Muscle layer of duodenum (tissue), 2 donors: Measurements from ENCODE around the gene SMC2.

Experiments
- H3K27ac ChIP-seq: one replicate; pipeline ENCODE4 v1.7.0; 2013; ENCODE audit warnings: mild to moderate bottlenecking, low read length
- H3K27me3 ChIP-seq: one replicate; pipeline ENCODE4 v1.7.0; 2013; ENCODE audit warnings: low read depth, mild to moderate bottlenecking, control low read depth, low read length
- H3K36me3 ChIP-seq, 2 donors: one replicate each; pipeline ENCODE4 v1.7.0; 2013; ENCODE audit warnings: low read length in 2 of 2, control low read depth in 1 of 2, mild to moderate bottlenecking in 1 of 2; ENCODE audit not compliant: insufficient read depth in 2 of 2, control insufficient read depth in 1 of 2
- H3K4me1 ChIP-seq, 2 donors: one replicate each; pipeline ENCODE4 v1.7.0; 2013; ENCODE audit warnings: low read length in 2 of 2, mild to moderate bottlenecking in 2 of 2, control low read depth in 1 of 2, moderate library complexity in 1 of 2; ENCODE audit not compliant: insufficient read depth in 2 of 2, control insufficient read depth in 1 of 2
- H3K4me3 ChIP-seq, 2 donors: one replicate each; pipeline ENCODE4 v1.7.0; 2013; ENCODE audit warnings: low read length in 2 of 2, low read depth in 1 of 2, mild to moderate bottlenecking in 1 of 2
- H3K9me3 ChIP-seq, 2 donors: one replicate each; pipeline ENCODE4 v1.7.0; 2013; ENCODE audit warnings: low read length in 2 of 2, control low read depth in 1 of 2, mild to moderate bottlenecking in 1 of 2; ENCODE audit not compliant: control insufficient read depth in 1 of 2
- donor health status: healthy.

Gene SMC2

DNA sequence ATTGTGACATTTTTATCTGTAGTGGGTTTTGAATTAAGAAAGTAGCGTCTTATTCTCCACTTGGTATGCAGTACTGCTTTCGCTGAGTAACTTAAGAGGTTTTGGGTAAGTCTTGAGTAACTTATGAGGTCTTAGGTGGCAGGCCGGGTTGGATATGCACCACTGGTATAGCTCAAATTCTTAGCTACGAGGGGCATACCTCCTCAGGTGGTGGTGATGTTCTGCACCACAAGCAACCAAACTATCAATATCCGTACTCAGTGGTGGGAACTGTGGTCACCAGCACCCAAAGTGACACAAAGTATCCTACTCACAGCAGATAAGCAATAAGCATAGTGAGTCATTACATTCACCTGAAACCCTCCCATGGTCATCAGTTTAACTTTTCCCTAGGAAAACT is 13.7 kb downstream of the SMC2 start:
- Histone ChIP-seq H3K4me3 (no peak overlapping the region), H3K9me3 (no peaks in the 10 kb centered on the region), H3K27ac (no peak overlapping the region), H3K4me1 (no peaks in the 10 kb centered on the region), H3K27me3 (no peaks in the 10 kb centered on the region), H3K36me3 (peaks cover 31 to 47% of the 10 kb centered on the region in 2 donors)

DNA sequence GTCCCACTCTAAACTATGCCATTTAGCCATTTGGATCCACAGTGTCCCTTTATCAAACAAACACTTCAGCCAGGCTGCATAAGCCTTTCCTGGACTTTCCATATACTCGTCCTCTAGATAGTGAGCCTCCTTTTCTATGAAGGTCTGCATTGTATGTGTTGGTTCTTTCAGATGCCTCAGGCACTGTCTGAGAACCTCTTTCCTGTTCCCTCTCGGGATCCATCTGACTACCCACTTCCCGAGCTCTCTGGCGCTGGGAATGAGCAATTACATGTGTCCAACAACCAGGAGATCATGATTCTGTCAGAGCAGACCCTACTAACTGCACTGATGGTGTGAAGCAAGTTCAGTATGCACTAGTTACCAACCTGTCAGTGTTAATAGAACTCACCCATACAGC is 14.2 kb downstream of the SMC2 start:
- Histone ChIP-seq H3K27ac (no peak overlapping the region), H3K36me3 (peaks cover 31 to 42% of the 10 kb centered on the region in 2 donors), H3K27me3 (no peaks in the 10 kb centered on the region), H3K9me3 (no peaks in the 10 kb centered on the region), H3K4me3 (no peak overlapping the region), H3K4me1 (no peaks in the 10 kb centered on the region)

DNA sequence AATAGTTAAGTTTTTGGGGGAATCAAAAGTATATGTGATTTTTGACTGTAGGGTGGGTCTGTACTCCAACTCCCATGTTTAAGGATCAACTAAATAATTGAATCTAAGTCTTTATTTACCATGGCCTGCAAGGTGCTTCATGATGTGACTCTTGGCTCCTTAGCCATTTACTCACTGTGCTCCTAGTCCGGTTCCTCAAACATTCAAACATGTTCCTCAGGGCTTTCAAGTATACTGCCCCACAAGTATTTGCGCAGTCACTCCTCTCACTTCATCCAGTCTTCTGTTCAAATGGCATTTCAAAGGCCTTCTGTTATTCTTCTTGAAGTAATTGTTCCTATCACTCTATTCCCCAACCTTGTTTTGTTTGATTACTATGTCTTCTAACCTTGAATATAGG is 16.4 kb downstream of the SMC2 start:
- H3K4me3 ChIP-seq = no peak overlapping the region
- H3K27me3 ChIP-seq = no peaks in the 10 kb centered on the region
- peaks cover 18 to 33% of the 10 kb centered on the region in 2 donors for H3K36me3 ChIP-seq

DNA sequence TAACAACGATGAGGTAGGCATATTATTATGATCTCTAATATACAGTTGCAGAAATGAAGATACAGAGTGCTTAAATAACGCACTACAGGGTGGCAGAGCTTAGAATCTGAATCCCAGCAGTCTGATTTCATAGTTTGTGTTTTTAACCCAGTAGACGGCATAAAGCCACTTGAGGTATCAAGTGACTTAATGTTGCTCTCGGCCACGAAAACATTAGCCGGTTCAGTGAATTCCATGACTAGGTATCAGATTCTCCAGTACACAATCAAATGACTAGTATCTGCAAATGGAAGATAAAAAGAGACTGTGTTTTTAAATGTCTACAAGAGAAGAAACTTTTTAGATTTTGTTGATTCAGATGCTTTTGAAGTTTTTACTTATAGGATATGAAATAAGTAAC is 24.8 kb downstream of the SMC2 start:
- H3K4me3 ChIP-seq = no peak overlapping the region
- no peaks in the 10 kb centered on the region for H3K9me3 ChIP-seq
- peaks cover 15 to 27% of the 10 kb centered on the region in 2 donors for H3K36me3 ChIP-seq
- no peaks in the 10 kb centered on the region for H3K27me3 ChIP-seq
- H3K4me1 ChIP-seq = no peaks in the 10 kb centered on the region
- H3K27ac ChIP-seq = no peak overlapping the region

More for the DNA sequence above, 16.4 kb downstream of the SMC2 start:
- no peaks in the 10 kb centered on the region for H3K9me3 ChIP-seq
- H3K4me1 ChIP-seq = no peaks in the 10 kb centered on the region
- no peak overlapping the region for H3K27ac ChIP-seq

DNA sequence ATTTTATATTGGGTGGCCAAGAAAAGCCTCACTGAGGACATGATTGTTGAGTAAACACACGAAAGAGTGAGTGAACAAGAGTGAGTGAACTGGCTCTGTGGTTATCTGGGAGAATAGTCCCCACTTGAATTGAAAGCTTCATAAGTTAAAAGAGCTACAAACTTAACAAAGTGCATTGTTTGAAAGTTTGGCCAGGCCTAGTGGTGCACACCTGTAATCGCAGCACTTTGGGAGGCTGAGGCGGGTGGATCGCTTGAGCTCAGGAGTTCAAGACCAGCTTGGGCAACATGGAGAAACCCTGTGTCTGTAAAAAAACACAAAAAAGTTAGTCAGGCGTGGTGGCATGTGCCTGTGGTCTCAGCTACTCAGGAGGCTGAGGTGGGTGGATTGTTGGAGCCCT is 26.9 kb downstream of the SMC2 start:
- Histone ChIP-seq H3K9me3 (no peaks in the 10 kb centered on the region), H3K27me3 (no peaks in the 10 kb centered on the region), H3K36me3 (peaks cover 15 to 30% of the 10 kb centered on the region in 2 donors), H3K27ac (no peak overlapping the region), H3K4me1 (no peaks in the 10 kb centered on the region), H3K4me3 (no peak overlapping the region)

DNA sequence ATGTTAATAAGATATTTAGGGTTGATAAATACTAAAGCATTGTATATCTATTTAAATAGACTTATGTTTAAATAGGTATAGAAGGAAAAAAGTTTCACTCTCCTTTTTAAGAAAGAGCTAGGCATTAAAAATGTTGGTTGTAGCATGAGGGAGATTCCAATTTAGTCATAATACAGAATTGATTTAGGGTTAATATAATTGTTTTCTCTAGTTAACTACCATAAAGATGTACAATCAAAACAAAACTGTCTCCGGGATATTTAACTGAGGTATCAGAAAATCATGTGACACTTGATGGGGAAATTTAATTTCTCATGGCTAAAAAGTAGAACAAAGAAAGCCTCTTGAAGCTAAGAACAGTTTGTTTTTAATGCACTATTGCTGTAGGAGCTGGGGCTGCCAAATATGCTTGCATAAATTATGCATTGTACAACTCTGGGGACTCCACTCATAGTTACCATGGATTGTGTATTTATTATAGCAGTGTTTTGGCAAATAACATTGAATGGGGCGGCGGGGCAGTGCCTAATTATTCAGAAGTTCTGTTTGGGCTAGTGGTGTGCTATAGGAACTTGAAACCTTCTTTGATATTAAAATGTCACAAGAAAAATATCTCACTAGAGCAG is 44.2 kb downstream of the SMC2 start:
- Histone ChIP-seq H3K36me3 (peaks cover 5 to 30% of the 10 kb centered on the region in 2 donors), H3K4me1 (no peaks in the 10 kb centered on the region), H3K27me3 (no peaks in the 10 kb centered on the region), H3K4me3 (no peak overlapping the region), H3K27ac (no peak overlapping the region), H3K9me3 (no peaks in the 10 kb centered on the region)

DNA sequence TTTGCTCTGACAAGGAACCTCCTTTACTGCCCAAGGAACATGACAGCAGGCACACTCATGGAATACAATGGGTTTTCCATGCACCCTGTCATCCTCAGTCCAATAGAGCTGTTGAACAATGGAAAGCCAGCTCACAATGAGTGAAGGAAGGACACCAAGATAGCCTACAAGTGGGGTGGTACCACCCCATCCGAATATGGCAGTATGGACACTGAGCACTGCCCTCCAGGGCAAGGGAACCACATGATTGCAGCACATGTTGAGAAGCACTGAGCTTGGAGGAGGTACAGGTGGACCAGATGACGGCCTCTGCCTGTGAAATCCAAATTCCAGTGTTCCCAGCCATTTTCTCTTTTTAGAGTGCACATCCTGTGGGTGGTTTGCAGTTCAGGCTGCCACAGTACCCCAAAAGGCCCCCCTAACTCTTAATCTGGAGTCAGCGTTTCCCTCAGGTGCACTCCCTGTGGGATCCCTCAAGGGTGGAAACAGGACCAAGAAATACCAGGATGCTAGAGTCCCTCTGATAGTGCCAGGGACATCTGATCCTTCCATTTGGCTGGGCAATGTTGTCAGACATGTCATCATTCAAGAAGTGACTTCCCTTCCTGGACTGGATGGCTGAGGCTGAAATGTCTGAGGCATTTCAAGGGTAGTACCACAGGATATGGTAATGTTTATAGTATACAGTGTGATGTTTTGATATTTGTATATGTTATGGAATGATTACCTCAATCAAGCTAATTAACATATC is 48.9 kb downstream of the SMC2 start:
- H3K4me1 ChIP-seq = no peaks in the 10 kb centered on the region
- no peaks in the 10 kb centered on the region for H3K9me3 ChIP-seq
- H3K27me3 ChIP-seq = no peaks in the 10 kb centered on the region
- no peak overlapping the region for H3K27ac ChIP-seq
- no peak overlapping the region for H3K4me3 ChIP-seq
- H3K36me3 ChIP-seq = peaks cover 0 to 8% of the 10 kb centered on the region in 2 donors

DNA sequence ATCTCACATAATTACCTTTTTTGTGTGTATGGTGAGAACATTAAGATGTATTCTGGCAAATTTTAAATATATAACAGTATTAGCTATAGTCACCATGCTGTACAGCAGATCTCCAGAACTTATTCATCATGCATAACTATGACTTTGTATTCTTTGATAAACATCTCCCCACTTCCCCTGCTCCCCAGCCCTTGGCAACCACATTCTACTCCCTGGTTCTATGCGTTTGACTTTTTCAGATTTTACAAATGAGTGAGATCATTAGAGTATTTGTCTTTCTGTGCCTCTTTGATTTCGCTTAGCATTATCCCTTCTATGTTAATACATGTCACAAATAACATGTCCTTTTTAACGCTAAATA is 49.4 kb downstream of the SMC2 start:
- Histone ChIP-seq H3K27ac (no peak overlapping the region), H3K27me3 (no peaks in the 10 kb centered on the region), H3K9me3 (no peaks in the 10 kb centered on the region), H3K4me1 (no peaks in the 10 kb centered on the region), H3K4me3 (no peak overlapping the region), H3K36me3 (peaks cover 0 to 8% of the 10 kb centered on the region in 2 donors)

DNA sequence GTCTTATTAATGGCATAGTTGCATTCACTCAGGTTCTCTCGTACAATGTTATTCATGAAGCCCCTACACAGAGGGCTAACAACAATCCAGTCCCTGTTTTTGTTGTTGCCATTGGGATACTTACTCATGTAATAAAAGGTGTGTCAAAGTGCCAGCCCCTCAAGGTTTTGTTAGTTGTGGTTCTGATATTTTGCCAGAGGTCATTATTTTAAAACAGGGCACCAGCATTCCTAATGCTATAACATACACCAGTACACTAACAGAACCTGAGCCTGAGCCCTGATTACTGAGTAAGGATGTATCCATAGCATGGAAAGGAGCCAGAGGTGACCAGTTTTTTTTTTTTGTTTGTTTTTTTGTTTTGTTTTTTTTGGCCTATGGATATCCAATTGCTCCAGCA is 50.2 kb downstream of the SMC2 start:
- Histone ChIP-seq H3K4me1 (no peaks in the 10 kb centered on the region), H3K27me3 (no peaks in the 10 kb centered on the region), H3K27ac (no peak overlapping the region), H3K9me3 (no peaks in the 10 kb centered on the region), H3K36me3 (peaks cover 0 to 8% of the 10 kb centered on the region in 2 donors), H3K4me3 (no peak overlapping the region)

DNA sequence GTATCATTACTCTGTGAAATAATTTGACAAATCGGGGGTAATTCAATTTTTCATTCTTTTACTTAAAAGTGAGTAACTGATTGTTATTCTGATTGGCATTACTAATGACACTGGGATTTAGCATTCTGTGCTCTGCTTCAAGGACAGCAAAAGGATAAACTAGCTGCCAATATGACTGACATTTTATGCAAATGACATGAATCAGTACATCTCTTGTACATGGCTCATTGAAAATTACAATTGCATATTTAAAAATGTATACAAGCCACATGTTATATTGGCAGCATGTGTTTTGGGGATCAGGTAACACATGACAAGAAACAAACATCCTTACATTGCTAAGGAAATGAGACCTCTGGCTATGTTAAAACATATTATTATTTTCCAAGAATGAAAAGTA is 79.0 kb downstream of the SMC2 start:
- Histone ChIP-seq H3K27ac (no peak overlapping the region), H3K27me3 (no peaks in the 10 kb centered on the region), H3K4me3 (no peak overlapping the region), H3K9me3 (no peaks in the 10 kb centered on the region), H3K36me3 (no peaks in the 10 kb centered on the region), H3K4me1 (no peaks in the 10 kb centered on the region)

DNA sequence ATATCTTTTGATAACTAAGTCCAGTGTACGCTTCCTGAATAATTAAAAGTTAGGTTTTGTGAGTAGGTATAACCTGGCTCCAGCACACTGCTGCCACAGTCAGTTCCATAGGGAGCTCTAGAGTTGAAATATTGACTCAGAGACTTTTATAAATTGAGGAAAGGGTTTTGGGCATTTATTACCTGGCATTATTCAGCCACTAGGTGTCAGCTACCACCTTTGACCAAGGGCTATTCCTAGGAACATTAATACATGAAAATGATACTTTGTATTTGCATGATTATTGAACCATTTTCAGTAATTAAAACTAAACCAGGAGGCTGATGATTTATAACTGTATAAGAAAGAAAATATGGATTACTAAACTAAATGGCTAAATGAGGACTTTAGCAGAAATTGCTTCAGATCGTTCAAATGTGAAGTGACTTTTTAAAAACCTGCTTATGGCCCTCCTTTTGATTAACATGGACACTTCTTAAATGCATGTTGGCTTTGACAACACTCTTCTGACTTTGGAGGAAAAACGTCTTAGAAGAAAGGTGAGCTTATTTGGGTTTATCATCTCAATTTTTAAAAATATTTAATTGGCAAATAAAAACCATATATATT is 83.0 kb downstream of the SMC2 start:
- Histone ChIP-seq H3K36me3 (no peaks in the 10 kb centered on the region), H3K27me3 (no peaks in the 10 kb centered on the region), H3K4me1 (no peaks in the 10 kb centered on the region), H3K4me3 (no peak overlapping the region), H3K9me3 (no peaks in the 10 kb centered on the region), H3K27ac (no peak overlapping the region)
